Left cardiac atrium (tissue), 4 donors: ENCODE results near the gene PTGES. TPM values are rescaled to one million over a fixed set of nuclear protein-coding genes. Genes with fewer than 3 reads are reported as not detected.
A peak's percentile ranks its signal among the peaks of the same experiment; 100 is the strongest.

Source experiments
- ATAC-seq, 2 donors: fragments of 200-7000 bp; cut with Tn5 transposase; one replicate each; pipeline ENCODE4 v1.9.1; 2020; ENCODE audit warnings: mild to moderate bottlenecking in 2 of 2, moderate library complexity in 2 of 2
- DNase-seq: peaks from one replicate; pipeline ENCODE4 v3.0.0-alpha.2; 2020
- intact Hi-C, 2 donors: fragments of 100-400 bp; cut with DNase I; formaldehyde crosslinking; loops; one replicate each; pipeline versions ENCODE4 v1.14.1 to v1.15.1; 2022 to 2023
- total RNA-seq, 2 donors: library from RNA; stranded (reverse); fragmentation: NEBNext Ultra II Directional; extraction: Animal tissue kit (Norgen Biotek cat#: 25700); gene quantifications; one replicate each; pipeline ENCODE4 v1.2.1, GENCODE V29; 2021
- donor health status: DM: no; HTN: yes; CAD: no.
- donor health status: DM: no; HTN: yes; CAD: no; lungs with severe emphysema.
- donor health status: DM: yes; HTN: yes; CAD: no.
- donor health status: Dilated cardiomyopathy.

The PTGES gene
- total RNA-seq, 2 donors from 2014 or later: 4.5 to 7.9 TPM

GRCh38 chr9:129726322-129727160, 26.3 kb downstream of the PTGES start:
- DNase-seq (peak; percentile 80), ATAC-seq (peak; percentile 90 to 92)
- intact Hi-C loops: loop anchor here in 1 of 2 donors (10.0 kb wide), 1 partner anchor 82 kb away; the partner anchor contains the start of gene ASB6

- peak in 1 of 2 donors; percentile 24 for ATAC-seq
- intact Hi-C loops: loop anchor here in 1 of 2 donors (10.0 kb wide), 1 partner anchor 81 kb away; the partner anchor contains the start of gene ASB6
- DNase-seq: no peak
These were observed 27.0 kb downstream of the PTGES start for GRCh38 chr9:129725795-129726251.

GRCh38 chr9:129724456-129725190, 28.2 kb downstream of the PTGES start:
- ATAC-seq (no peak), DNase-seq (no peak)
- intact Hi-C loops: loop anchor here in 1 of 2 donors (10.0 kb wide), 1 partner anchor 80 kb away; the partner anchor contains the start of gene ASB6

- intact Hi-C loops: loop anchor here in 1 of 2 donors (10.0 kb wide), 1 partner anchor 78 kb away; the partner anchor contains the start of gene ASB6
- DNase-seq (no peak), ATAC-seq (no peak)
These were observed 29.9 kb downstream of the PTGES start for GRCh38 chr9:129722913-129723312.

GRCh38 chr9:129720865-129721545, 31.8 kb downstream of the PTGES start:
- intact Hi-C loops: loop anchor here in 1 of 2 donors (10.0 kb wide), 1 partner anchor 76 kb away; the partner anchor contains the start of gene ASB6
- DNase-seq (no peak), ATAC-seq (no peak)

- DNase-seq: no peak
- intact Hi-C loops: loop anchor here in 1 of 2 donors (10.0 kb wide), 1 partner anchor 76 kb away; the partner anchor contains the start of gene ASB6
These were observed 32.5 kb downstream of the PTGES start for GRCh38 chr9:129720181-129720864.

GRCh38 chr9:129719135-129719534, 33.7 kb downstream of the PTGES start:
- ATAC-seq: no peak
- intact Hi-C loops: no loop called here
- no peak for DNase-seq

More at GRCh38 chr9:129720181-129720864, 32.5 kb downstream of the PTGES start:
- no peak for ATAC-seq

- intact Hi-C loops: no loop called here
- DNase-seq (no peak), ATAC-seq (no peak)
These were observed 34.2 kb downstream of the PTGES start for GRCh38 chr9:129718647-129719046.

GRCh38 chr9:129717991-129718390, 34.9 kb downstream of the PTGES start:
- DNase-seq (no peak), ATAC-seq (no peak)
- intact Hi-C loops: no loop called here

- intact Hi-C loops: no loop called here
- ATAC-seq: no peak
- DNase-seq: no peak
These were observed 36.8 kb downstream of the PTGES start for GRCh38 chr9:129716091-129716490.

- DNase-seq: no peak
- intact Hi-C loops: no loop called here
- ATAC-seq: peak in 1 of 2 donors; percentile 16
These were observed 38.3 kb downstream of the PTGES start for GRCh38 chr9:129714511-129715061.

GRCh38 chr9:129713402-129713679, 39.5 kb downstream of the PTGES start:
- ATAC-seq (no peak), DNase-seq (no peak)
- intact Hi-C loops: no loop called here

GRCh38 chr9:129712634-129713401, 40.0 kb downstream of the PTGES start:
- intact Hi-C loops: no loop called here
- ATAC-seq: peak; percentile 33 to 52
- no peak for DNase-seq

GRCh38 chr9:129710169-129710453, 42.7 kb downstream of the PTGES start:
- ATAC-seq: no peak
- intact Hi-C loops: no loop called here

GRCh38 chr9:129709438-129710168, 43.2 kb downstream of the PTGES start:
- intact Hi-C loops: no loop called here
- ATAC-seq (no peak), DNase-seq (no peak)

More at GRCh38 chr9:129710169-129710453, 42.7 kb downstream of the PTGES start:
- DNase-seq: no peak

- no peak for DNase-seq
- intact Hi-C loops: no loop called here
These were observed 44.0 kb downstream of the PTGES start for GRCh38 chr9:129708793-129709192.

GRCh38 chr9:129704807-129705206, 48.0 kb downstream of the PTGES start:
- DNase-seq: no peak
- intact Hi-C loops: no loop called here
- no peak for ATAC-seq

More at GRCh38 chr9:129708793-129709192, 44.0 kb downstream of the PTGES start:
- ATAC-seq: no peak
